IPS DF 6.9 (cell line): Measurements from ENCODE around the gene TMEM248.
A peak's percentile ranks its signal among the peaks of the same experiment; 100 is the strongest.
"Not testable (repeated sequence)": the region's sequence is repeated elsewhere in the genome, so short reads cannot be mapped to it uniquely, and the experiment has no call there.

Experiments
- DNase-seq: peaks from one replicate; pipeline ENCODE4 v3.0.0-alpha.2; 2013; ENCODE audit warnings: low read depth, low spot score
- H3K27ac ChIP-seq: one replicate; pipeline ENCODE4 v1.5.1; 2013; ENCODE audit warnings: low read length, control low read depth
- H3K27me3 ChIP-seq: 2 replicates; pipeline ENCODE4 v1.6.1; 2013; ENCODE audit warnings: mild to moderate bottlenecking, low read length; ENCODE audit not compliant: control insufficient read depth, insufficient read depth
- H3K36me3 ChIP-seq: 2 replicates; pipeline ENCODE4 v1.6.1; 2013; ENCODE audit warnings: low read length; ENCODE audit not compliant: control insufficient read depth, insufficient read depth
- H3K4me1 ChIP-seq: 2 replicates; pipeline ENCODE4 v1.6.1; 2013; ENCODE audit warnings: low read length; ENCODE audit not compliant: control insufficient read depth, insufficient read depth
- H3K4me3 ChIP-seq: 2 replicates; pipeline ENCODE4 v1.5.1; 2013; ENCODE audit warnings: mild to moderate bottlenecking, low read length
- H3K9me3 ChIP-seq: 2 replicates; pipeline ENCODE4 v1.6.1; 2013; ENCODE audit warnings: low read length, inconsistent platforms; ENCODE audit not compliant: control insufficient read depth, insufficient read depth
- WGBS: extraction: QIAGEN DNeasy Blood & Tissue Kit; methylation state at CpG from one replicate; pipeline ENCODE4 v1.1.7; 2013; ENCODE audit warnings: mixed read lengths, missing lambda C conversion rate; ENCODE audit not compliant: insufficient read length, insufficient coverage; 5-methylcytosine and 5-hydroxymethylcytosine counted together

Gene TMEM248

DNA sequence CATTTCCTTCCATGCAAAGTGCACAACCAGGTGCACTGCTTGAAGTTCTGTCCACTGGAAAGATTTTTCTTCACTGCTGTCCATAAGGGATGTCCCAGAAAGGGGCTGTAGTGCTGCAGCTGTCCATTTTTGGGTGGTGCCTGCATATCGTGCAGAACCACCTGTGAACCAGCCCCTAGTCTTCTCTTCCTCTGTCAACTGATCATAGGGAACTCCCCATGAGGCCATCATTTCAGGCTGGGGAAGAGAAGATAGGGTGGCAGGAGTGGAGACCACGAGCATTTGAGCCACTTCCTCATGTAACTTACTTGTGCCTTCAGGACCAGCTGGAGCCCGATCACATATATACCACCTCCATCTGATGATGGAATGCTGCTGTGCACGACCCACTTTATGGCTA lies 12.4 kb upstream of the TMEM248 start:
- not testable (repeated sequence) for H3K9me3 ChIP-seq, H3K27me3 ChIP-seq, H3K27ac ChIP-seq, H3K4me3 ChIP-seq, H3K4me1 ChIP-seq, DNase-seq, H3K36me3 ChIP-seq
- no CpG with 5 or more reads among the region's 4 CpGs for WGBS

DNA sequence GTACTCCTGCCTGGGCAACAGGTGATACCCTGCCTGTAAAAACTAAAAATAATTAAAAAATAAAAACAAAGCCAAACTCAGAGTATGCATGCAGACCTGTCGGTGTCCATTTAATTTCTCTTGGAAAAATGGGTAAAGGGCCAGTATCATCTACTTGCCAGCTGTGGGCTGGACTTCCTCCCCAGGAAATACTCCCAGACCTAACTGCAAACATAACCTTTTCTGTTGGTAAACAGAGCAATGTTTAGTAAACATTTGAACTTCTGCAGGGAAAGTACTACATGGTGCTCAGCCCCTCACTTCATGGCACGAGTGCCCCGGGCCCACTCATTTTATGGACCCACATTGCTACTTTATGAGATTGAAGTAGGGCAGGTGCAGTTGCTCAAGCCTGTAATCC lies 10.2 kb upstream of the TMEM248 start:
- Histone ChIP-seq H3K9me3 (no peaks in the 10 kb centered on the region), H3K27ac (no peak overlapping the region)
- WGBS: no CpG with 5 or more reads among the region's 3 CpGs

DNA sequence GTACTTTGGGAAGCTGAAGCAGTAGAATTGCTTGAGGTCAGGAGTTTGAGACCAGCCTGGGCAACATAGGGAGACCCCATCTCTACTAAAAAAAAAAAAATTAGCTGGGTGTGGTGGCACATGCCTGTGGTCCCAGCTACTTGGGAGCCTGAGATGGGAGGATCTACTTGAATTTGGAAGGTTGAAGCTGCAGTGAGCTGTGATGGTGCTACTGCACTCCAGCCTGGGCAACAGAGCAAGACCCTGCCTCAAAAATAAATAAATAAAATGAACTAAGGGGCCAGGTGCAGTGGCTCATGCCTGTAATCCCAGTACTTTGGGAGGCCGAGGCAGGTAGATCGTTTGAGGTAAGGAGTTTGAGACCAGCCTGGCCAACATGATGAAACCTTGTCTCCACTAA lies 9.8 kb upstream of the TMEM248 start:
- H3K4me1 ChIP-seq, H3K9me3 ChIP-seq, H3K27me3 ChIP-seq, H3K4me3 ChIP-seq, H3K27ac ChIP-seq, DNase-seq, H3K36me3 ChIP-seq: not testable (repeated sequence)
- WGBS: no CpG with 5 or more reads among the region's 2 CpGs

More for the DNA sequence above, 10.2 kb upstream of the TMEM248 start:
- H3K4me3 ChIP-seq: no peak overlapping the region
- H3K4me1 ChIP-seq: no peaks in the 10 kb centered on the region
- DNase-seq: no peak
- no peaks in the 10 kb centered on the region for H3K36me3 ChIP-seq
- no peaks in the 10 kb centered on the region for H3K27me3 ChIP-seq

DNA sequence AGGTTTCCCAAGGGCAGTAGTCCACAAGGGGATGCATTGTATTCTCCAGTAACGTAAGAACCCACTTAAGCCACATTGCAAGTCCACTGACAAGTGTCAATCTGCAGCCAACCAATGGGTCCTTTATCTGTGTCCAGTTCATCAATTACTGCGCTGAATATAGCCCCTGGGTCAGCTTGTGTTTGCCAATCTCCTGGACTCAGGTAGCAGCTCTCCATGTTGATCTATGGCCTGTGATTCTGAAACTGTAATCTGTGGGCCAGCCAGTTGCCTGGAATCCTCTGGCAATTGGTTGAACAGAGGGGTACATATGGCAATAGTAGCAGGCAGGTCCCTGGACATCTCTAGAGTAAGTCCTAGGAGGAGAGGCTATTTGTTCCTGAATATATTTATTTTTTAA lies 8.8 kb upstream of the TMEM248 start:
- no peaks in the 10 kb centered on the region for H3K9me3 ChIP-seq
- no peaks in the 10 kb centered on the region for H3K27me3 ChIP-seq
- H3K27ac ChIP-seq: no peak overlapping the region
- no peak overlapping the region for H3K4me3 ChIP-seq
- no CpG with 5 or more reads among the region's 2 CpGs for WGBS
- no peaks in the 10 kb centered on the region for H3K4me1 ChIP-seq
- DNase-seq: no peak
- H3K36me3 ChIP-seq: no peaks in the 10 kb centered on the region

DNA sequence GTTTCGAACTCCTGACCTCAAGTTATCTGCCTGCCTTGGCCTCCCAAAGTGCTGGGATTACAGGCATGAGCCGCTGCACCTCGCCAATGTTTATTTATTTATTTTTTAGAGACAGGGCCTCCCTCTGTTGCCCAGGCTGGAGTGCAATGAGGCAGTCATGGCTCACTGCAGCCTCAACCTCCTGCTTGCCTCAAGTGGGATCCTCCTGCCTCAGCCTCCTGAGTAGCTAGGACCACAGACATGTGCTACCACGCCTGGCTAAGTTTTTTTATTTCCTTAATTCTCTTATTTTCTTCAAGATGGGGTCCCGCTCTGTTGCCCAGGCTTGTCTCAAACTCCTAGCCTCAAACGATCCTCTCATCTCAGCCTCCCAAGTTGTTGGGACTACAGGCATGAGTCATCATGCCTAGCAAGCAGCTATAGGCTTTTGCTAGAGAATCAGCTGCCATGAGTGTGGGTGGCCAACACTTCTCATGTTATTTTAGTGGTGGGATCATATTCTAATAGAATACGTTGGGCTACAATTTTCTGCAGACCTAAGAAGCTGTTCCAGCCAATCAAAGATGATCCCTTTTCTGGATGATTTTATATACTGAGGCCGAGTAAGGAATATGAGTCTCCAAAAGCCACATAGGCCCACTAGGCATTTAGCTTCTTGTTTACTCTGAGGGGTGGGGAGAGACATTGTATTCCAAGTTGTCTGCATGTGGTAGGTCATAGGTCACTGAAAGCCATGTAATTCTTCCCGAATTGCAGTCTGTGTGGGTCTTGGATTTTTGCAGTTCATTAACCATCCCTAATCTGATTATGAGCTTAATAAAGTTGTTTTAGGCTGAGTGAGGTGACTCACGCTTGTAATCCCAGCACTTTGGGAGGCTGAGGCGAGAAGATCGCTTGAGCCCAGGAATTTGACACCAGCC lies 7.6 kb upstream of the TMEM248 start:
- H3K9me3 ChIP-seq: no peaks in the 10 kb centered on the region
- H3K27ac ChIP-seq: no peak overlapping the region
- H3K4me1 ChIP-seq: no peaks in the 10 kb centered on the region
- no peaks in the 10 kb centered on the region for H3K36me3 ChIP-seq
- no peaks in the 10 kb centered on the region for H3K27me3 ChIP-seq
- no peak for DNase-seq
- H3K4me3 ChIP-seq: no peak overlapping the region
- no CpG with 5 or more reads among the region's 12 CpGs for WGBS

DNA sequence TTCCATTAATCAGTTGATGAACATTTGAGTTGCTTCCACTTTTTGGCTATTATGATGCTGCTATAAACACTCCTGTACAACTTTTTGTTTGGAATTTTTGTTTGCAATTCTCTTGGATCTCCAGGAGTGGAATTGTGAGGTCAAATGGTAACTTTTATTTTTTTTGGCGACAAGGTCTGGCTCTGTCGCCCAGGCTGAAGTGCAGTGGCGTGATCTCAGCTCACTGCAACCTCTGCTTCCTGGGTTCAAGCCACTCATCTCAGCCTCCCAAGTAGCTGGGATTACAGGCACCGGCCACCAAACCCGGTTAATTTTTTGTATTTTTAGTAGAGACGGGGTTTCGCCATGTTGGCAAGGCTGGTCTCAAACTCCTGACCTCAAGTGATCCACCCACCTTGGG lies 3.1 kb upstream of the TMEM248 start:
- not testable (repeated sequence) for H3K9me3 ChIP-seq, H3K4me1 ChIP-seq, H3K27me3 ChIP-seq, H3K36me3 ChIP-seq, H3K4me3 ChIP-seq, DNase-seq, H3K27ac ChIP-seq
- no CpG with 5 or more reads among the region's 7 CpGs for WGBS

DNA sequence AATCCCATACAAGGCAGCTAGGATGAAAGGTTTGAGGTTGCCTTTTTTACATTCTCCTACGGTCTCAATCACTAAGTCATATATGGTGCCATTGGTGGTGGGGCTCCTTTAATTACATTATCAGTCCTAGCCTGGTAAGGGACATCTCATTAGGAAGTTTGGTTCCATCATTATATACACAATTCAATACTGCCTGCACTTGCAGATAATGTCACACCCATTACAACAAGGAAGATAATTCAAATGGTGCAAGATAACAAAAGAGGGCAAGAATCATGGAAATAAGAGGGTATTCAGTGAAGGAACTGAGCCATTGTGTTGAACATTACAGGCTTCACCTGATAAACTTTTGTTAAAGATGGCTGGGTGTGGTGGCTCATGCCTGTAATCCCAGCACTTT lies 1.7 kb upstream of the TMEM248 start:
- H3K4me1 ChIP-seq: peaks cover 2% of the 10 kb centered on the region; the same call in 1 of the 2 replicates
- H3K27ac ChIP-seq: no peak overlapping the region
- H3K9me3 ChIP-seq: no peaks in the 10 kb centered on the region
- H3K27me3 ChIP-seq: no peaks in the 10 kb centered on the region
- H3K4me3 ChIP-seq: no peak overlapping the region
- no peaks in the 10 kb centered on the region for H3K36me3 ChIP-seq
- WGBS: no CpG with 5 or more reads among the region's 1 CpG
- DNase-seq: no peak

DNA sequence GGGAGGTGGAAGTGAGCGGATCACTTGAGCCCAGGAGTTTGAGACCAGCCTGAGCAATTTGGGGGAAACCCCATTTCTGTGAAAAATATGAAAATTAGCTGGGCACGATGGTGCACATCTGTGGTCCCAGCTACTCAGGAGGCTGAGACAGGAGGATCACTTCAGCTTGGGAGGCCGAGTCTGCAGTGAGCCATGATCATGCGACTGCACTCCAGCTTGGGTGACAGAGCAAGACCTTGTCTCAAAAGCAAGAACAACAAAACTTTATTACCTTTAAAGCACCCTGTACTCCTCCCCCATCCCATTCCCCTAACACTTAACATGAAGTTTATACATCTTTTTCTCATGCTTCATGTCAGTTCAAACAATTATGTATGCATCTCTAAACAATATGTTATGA lies 1.3 kb upstream of the TMEM248 start:
- DNase-seq: no peak
- Histone ChIP-seq H3K27me3 (no peaks in the 10 kb centered on the region), H3K36me3 (no peaks in the 10 kb centered on the region), H3K4me3 (no peak overlapping the region), H3K9me3 (no peaks in the 10 kb centered on the region), H3K4me1 (peaks cover 2% of the 10 kb centered on the region; the same call in 1 of the 2 replicates), H3K27ac (no peak overlapping the region)
- WGBS: no CpG with 5 or more reads among the region's 4 CpGs

DNA sequence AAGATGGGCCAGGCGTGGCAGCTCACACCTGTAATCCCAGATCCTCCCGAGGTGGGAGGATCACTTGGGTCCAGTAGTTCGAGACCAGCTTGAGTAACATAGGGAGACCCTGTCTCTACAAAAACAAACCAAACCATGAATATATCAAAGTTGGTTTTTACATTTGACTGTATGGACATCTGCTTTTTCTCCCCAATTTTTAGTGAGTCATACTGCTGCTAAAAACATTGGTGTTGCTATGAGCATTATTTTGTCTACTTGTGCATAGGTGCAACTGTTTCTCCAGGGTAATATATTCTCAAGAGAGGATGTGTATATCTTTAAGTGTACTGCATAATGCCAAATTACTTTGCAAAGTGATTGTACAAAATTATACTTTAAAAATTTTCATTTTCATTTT lies 769 bp upstream of the TMEM248 start:
- Histone ChIP-seq H3K27me3 (no peaks in the 10 kb centered on the region), H3K4me3 (no peak overlapping the region), H3K36me3 (no peaks in the 10 kb centered on the region), H3K4me1 (peaks cover 2% of the 10 kb centered on the region; the same call in 1 of the 2 replicates), H3K27ac (no peak overlapping the region), H3K9me3 (no peaks in the 10 kb centered on the region)
- DNase-seq: no peak
- no CpG with 5 or more reads among the region's 3 CpGs for WGBS

DNA sequence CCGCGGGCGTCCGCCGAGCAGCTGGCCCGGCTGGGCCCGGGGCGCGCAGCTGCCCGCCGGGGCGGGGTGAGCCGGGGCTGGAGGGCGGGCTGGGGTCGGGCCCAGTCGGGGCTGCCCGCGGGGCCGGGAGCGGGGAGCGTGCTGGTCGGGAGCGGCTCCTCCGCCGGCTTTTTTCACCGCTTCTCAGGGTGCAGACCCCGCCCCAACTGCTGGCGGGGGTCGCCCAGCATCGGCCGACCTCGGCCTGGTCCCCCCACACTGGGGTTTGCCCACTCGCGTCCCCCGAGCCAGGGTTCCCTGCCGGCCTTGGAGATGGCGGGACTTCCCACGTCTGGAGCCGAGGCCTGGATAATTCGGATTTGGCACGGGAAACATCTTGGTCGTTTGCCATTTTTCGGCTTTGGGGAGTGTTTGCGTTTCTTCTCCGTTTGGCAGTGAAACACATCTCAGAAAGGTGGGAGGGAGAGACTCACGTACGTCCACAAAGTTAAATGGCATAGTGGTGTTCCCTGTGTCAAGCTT lies 432 bp downstream of the TMEM248 start:
- WGBS: no CpG with 5 or more reads among the region's 47 CpGs
- H3K27me3 ChIP-seq: no peaks in the 10 kb centered on the region
- peak overlapping the region; percentile 62 for H3K4me3 ChIP-seq
- no peak for DNase-seq
- H3K36me3 ChIP-seq: no peaks in the 10 kb centered on the region
- H3K27ac ChIP-seq: no peak overlapping the region
- no peaks in the 10 kb centered on the region for H3K9me3 ChIP-seq
- peaks cover 2% of the 10 kb centered on the region; the same call in 1 of the 2 replicates for H3K4me1 ChIP-seq
